GM12878 (cell line): Measurements from ENCODE around the gene CASS4. TPM values are rescaled to one million over a fixed set of nuclear protein-coding genes. Genes with fewer than 3 reads are reported as not detected.

Experiments used
- ATAC-seq: fragments of 200-7000 bp; cut with Tn5 transposase; 3 replicates; pipeline ENCODE4 v1.9.1; 2020; ENCODE audit warnings: mild to moderate bottlenecking, moderate library complexity
- BruUV-seq: library from RNA; stranded (reverse); fragments of 400-500 nt; replicated peaks from 2 replicates; lab custom pipeline; 2021; lab: Mats Ljungman, UMichigan
- CTCF ChIA-PET: fragments of 300-600 bp; sonication (Branson Sonifier 250); formaldehyde crosslinking; extraction: SDS; loops from one replicate; lab custom pipeline; 2021; ENCODE audit warnings: inconsistent platforms; lab: Yijun Ruan, JAX
- POLR2A ChIA-PET: fragments of 350-600 bp; formaldehyde crosslinking; extraction: SDS; loops from one replicate; lab custom pipeline; 2021; ENCODE audit warnings: inconsistent platforms; lab: Charles Lee
- RAD21 ChIA-PET: fragments of 300-600 bp; sonication (Branson Sonifier 250); formaldehyde crosslinking; loops from one replicate; lab custom pipeline; 2023; ENCODE audit warnings: antibody characterized with exemption; ENCODE audit not compliant: unreplicated experiment; lab: Charles Lee
- SMC1A ChIA-PET: fragments of 300-600 bp; sonication (Branson Sonifier 250); formaldehyde crosslinking; loops from one replicate; lab custom pipeline; 2023; ENCODE audit not compliant: unreplicated experiment, uncharacterized antibody; lab: Charles Lee
- DNase-seq: peaks from one replicate; pipeline ENCODE4 v3.0.0-alpha.2; 2011; ENCODE audit warnings: low read depth, low spot score
- FAIRE-seq: peaks from 3 replicates; lab custom pipeline; 2011; peaks lifted over from hg19 to GRCh38; lab: Jason Lieb, UNC
- H2AFZ ChIP-seq: 2 replicates; pipeline ENCODE4 v1.6.0; 2011; ENCODE audit warnings: low read depth, low read length, control low read depth; ENCODE audit not compliant: control insufficient read depth
- H3K27ac ChIP-seq: 2 replicates; pipeline ENCODE4 v1.5.1; 2011; ENCODE audit warnings: control low read depth; ENCODE audit not compliant: control insufficient read depth, insufficient read depth
- H3K27me3 ChIP-seq, 2 experiments: replicated peaks in 1 of 2; 2 replicates each; pipeline versions ENCODE4 v1.6.0 to v1.6.1; 2011; ENCODE audit warnings: low read length in 1 of 2; ENCODE audit not compliant: control insufficient read depth in 2 of 2, insufficient read depth in 2 of 2
- H3K36me3 ChIP-seq, 2 experiments: 2 replicates each; pipeline ENCODE4 v1.5.1; 2011; ENCODE audit warnings: low read length in 1 of 2; ENCODE audit not compliant: control insufficient read depth in 2 of 2, insufficient read depth in 2 of 2
- H3K4me1 ChIP-seq: 2 replicates; pipeline ENCODE4 v1.6.1; 2011; ENCODE audit warnings: mild to moderate bottlenecking, low read length, moderate library complexity, mixed read lengths; ENCODE audit not compliant: control insufficient read depth, insufficient read depth
- H3K4me2 ChIP-seq: 2 replicates; pipeline ENCODE4 v1.6.0; 2011; ENCODE audit warnings: control low read depth; ENCODE audit not compliant: control insufficient read depth, insufficient read depth
- H3K4me3 ChIP-seq: fragments of 200-600 bp; sonication (generic); 2 replicates; pipeline ENCODE4 v1.5.1; 2016
- H3K79me2 ChIP-seq: 2 replicates; pipeline ENCODE4 v1.6.0; 2011; ENCODE audit warnings: low read length; ENCODE audit not compliant: control insufficient read depth, insufficient read depth
- H3K9ac ChIP-seq: 2 replicates; pipeline ENCODE4 v1.8.0; 2011; ENCODE audit warnings: low read length, control low read depth, mixed read lengths; ENCODE audit not compliant: control insufficient read depth, insufficient read depth
- H3K9me3 ChIP-seq: replicated peaks from 3 replicates; pipeline ENCODE4 v1.5.1; 2011; ENCODE audit warnings: mild to moderate bottlenecking, low read length; ENCODE audit not compliant: control insufficient read depth, insufficient read depth
- H4K20me1 ChIP-seq: 2 replicates; pipeline ENCODE4 v1.6.0; 2011; ENCODE audit not compliant: control insufficient read depth, insufficient read depth
- LARP7 ChIP-seq: fragments of 450-650 bp; IDR thresholded peaks from 2 replicates; pipeline ENCODE4 v1.6.1; 2017; ENCODE audit warnings: mild to moderate bottlenecking
- MEF2B ChIP-seq: fragments of 450-650 bp; IDR thresholded peaks from 2 replicates; pipeline ENCODE4 v1.6.1; 2018; ENCODE audit warnings: mild to moderate bottlenecking, moderate library complexity; ENCODE audit not compliant: partially characterized antibody, poor library complexity, severe bottlenecking
- NBN ChIP-seq: fragments of 450-650 bp; IDR thresholded peaks from 2 replicates; pipeline ENCODE4 v1.6.1; 2016
- PRDM15 ChIP-seq: fragments of 450-650 bp; formaldehyde crosslinking; IDR thresholded peaks from 2 replicates; pipeline ENCODE4 v1.4.0; 2020; ENCODE audit warnings: mild to moderate bottlenecking, moderate library complexity
- SMARCA5 ChIP-seq: fragments of 450-650 bp; IDR thresholded peaks from 2 replicates; pipeline ENCODE4 v1.6.1; 2017; ENCODE audit warnings: mild to moderate bottlenecking
- TAF1 ChIP-seq: IDR thresholded peaks from 2 replicates; pipeline ENCODE4 v1.6.1; 2011; ENCODE audit warnings: mild to moderate bottlenecking, low read depth, low read length, borderline replicate concordance
- WGBS: methylation state at CpG from one replicate; pipeline ENCODE4 v1.1.6; 2016; ENCODE audit warnings: low lambda C conversion rate; ENCODE audit not compliant: insufficient replicate concordance, insufficient coverage; ENCODE audit errors: missing lambda C conversion rate; 5-methylcytosine and 5-hydroxymethylcytosine counted together
- in situ Hi-C: fragments of 300-500 bp; cut with MboI; formaldehyde crosslinking; loops from 9 replicates; pipeline ENCODE4 v1.14.3; 2018; ENCODE audit warnings: mixed read lengths
- intact Hi-C: fragments of 100-400 bp; cut with micrococcal nuclease; formaldehyde crosslinking; loops from one replicate; pipeline ENCODE4 v1.14.2; 2022; ENCODE audit not compliant: unreplicated experiment
- polyA plus RNA-seq, 11 experiments: library from polyadenylated mRNA; depleted of rRNA in 4 of 11; unstranded in 6 of 11; stranded (reverse) in 5 of 11; fragments of >200 nt; fragmentation: Nextera tagmentation in 4 of 11; fragmentation: Illumina TruSeq in 1 of 11; extraction: Ambion mirVana in 4 of 11; extraction: Trizol in 1 of 11; gene quantifications; 1 replicate in 1 of 11; 2 replicates in 10 of 11; pipeline versions ENCODE4 v1.2.1 to v1.2.3, GENCODE V29; 2011 to 2016; ENCODE audit warnings: inconsistent platforms in 2 of 11, missing spikeins in 2 of 11, low read depth in 1 of 11
- total RNA-seq, 4 experiments: library from RNA; depleted of rRNA in 3 of 4; stranded (reverse); fragments of >200 nt in 3 of 4; fragmentation: Illumina TruSeq in 1 of 4; extraction: Trizol in 1 of 4; gene quantifications; 2 replicates each; pipeline versions ENCODE4 v1.2.1 to v1.2.3, GENCODE V29; 2013 to 2021
- TF ChIP-seq, protein P1 (sequence below): fragments of 450-650 bp; IDR thresholded peaks from 2 replicates; pipeline ENCODE4 v1.6.1; 2017; ENCODE audit warnings: mild to moderate bottlenecking
- TF ChIP-seq, protein P2 (sequence below): IDR thresholded peaks from 2 replicates; pipeline ENCODE4 v1.6.1; 2012; ENCODE audit warnings: low read depth, low read length, improper control_type of control experiment
- TF ChIP-seq, protein P3 (sequence below): fragments of 450-650 bp; conservative IDR thresholded peaks from 2 replicates; pipeline ENCODE4 v1.6.1; 2017; ENCODE audit warnings: mild to moderate bottlenecking, moderate library complexity

CASS4 gene
- total and polyA plus RNA-seq, 10 of the 15 experiments (the other 5 are each of a cell fraction or from before 2014, with no cell fraction given) = 0.04 to 0.24 (median 0.11) TPM; not detected in 1

GRCh38 chr20:56438284-56438683 lies 26.2 kb downstream of the CASS4 start (continued):
- TF ChIP-seq, protein P1, sequence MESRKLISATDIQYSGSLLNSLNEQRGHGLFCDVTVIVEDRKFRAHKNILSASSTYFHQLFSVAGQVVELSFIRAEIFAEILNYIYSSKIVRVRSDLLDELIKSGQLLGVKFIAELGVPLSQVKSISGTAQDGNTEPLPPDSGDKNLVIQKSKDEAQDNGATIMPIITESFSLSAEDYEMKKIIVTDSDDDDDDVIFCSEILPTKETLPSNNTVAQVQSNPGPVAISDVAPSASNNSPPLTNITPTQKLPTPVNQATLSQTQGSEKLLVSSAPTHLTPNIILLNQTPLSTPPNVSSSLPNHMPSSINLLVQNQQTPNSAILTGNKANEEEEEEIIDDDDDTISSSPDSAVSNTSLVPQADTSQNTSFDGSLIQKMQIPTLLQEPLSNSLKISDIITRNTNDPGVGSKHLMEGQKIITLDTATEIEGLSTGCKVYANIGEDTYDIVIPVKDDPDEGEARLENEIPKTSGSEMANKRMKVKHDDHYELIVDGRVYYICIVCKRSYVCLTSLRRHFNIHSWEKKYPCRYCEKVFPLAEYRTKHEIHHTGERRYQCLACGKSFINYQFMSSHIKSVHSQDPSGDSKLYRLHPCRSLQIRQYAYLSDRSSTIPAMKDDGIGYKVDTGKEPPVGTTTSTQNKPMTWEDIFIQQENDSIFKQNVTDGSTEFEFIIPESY = no peak
- TF ChIP-seq, all 136 proteins: peak for 0

GRCh38 chr20:56439771-56440291 lies 27.8 kb downstream of the CASS4 start:
- ChIA-PET POLR2A (interaction anchor here (1.4 to 2.1 kb wide), 2 partner anchors 15 kb away, joined by 3 to 11 read pairs; no protein-coding TSS in a partner anchor), SMC1A (interaction anchor here (1.1 to 1.8 kb wide), 4 partner anchors 9 to 15 kb away, joined by 3 to 5 read pairs (median 4); no protein-coding TSS in a partner anchor), RAD21 (interaction anchor here (1.1 kb wide), 1 partner anchor 14 kb away, joined by 3 read pairs; no protein-coding TSS in a partner anchor), CTCF (interaction anchor here (0.5 to 1.3 kb wide), 2 partner anchors 13 to 75 kb away, joined by 3 read pairs; no protein-coding TSS in a partner anchor)
- intact Hi-C loops (no loop called here), in situ Hi-C loops (no loop called here)
- DNase-seq (no peak), FAIRE-seq (no peak), ATAC-seq (peak; percentile 14; the same call in 2 of the 3 replicates)
- peaks cover 20% of the 10 kb centered on the region for H3K4me1 ChIP-seq
- BruUV-seq = no TSS peak
- no peaks in the 10 kb centered on the region for H3K36me3 ChIP-seq
- no peaks in the 10 kb centered on the region for H3K27me3 ChIP-seq
- H3K9ac ChIP-seq = no peak overlapping the region
- H3K27ac ChIP-seq = no peak overlapping the region
- H3K9me3 ChIP-seq = no peaks in the 10 kb centered on the region
- WGBS = 50% methylated on average over 5 of the region's 5 CpGs
- H3K4me3 ChIP-seq = no peak overlapping the region
- no peaks in the 10 kb centered on the region for H4K20me1 ChIP-seq
- H2AFZ ChIP-seq = no peak overlapping the region
- peak overlapping the region; percentile 4; the same call in 1 of the 2 replicates for H3K4me2 ChIP-seq
- no peaks in the 10 kb centered on the region for H3K79me2 ChIP-seq
- no peak for TF ChIP-seq TAF1
- no peak for TF ChIP-seq PRDM15 (CRISPR knock-in tag)
- TF ChIP-seq, protein P2, sequence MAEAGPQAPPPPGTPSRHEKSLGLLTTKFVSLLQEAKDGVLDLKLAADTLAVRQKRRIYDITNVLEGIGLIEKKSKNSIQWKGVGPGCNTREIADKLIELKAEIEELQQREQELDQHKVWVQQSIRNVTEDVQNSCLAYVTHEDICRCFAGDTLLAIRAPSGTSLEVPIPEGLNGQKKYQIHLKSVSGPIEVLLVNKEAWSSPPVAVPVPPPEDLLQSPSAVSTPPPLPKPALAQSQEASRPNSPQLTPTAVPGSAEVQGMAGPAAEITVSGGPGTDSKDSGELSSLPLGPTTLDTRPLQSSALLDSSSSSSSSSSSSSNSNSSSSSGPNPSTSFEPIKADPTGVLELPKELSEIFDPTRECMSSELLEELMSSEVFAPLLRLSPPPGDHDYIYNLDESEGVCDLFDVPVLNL = no peak
- TF ChIP-seq, protein P3, sequence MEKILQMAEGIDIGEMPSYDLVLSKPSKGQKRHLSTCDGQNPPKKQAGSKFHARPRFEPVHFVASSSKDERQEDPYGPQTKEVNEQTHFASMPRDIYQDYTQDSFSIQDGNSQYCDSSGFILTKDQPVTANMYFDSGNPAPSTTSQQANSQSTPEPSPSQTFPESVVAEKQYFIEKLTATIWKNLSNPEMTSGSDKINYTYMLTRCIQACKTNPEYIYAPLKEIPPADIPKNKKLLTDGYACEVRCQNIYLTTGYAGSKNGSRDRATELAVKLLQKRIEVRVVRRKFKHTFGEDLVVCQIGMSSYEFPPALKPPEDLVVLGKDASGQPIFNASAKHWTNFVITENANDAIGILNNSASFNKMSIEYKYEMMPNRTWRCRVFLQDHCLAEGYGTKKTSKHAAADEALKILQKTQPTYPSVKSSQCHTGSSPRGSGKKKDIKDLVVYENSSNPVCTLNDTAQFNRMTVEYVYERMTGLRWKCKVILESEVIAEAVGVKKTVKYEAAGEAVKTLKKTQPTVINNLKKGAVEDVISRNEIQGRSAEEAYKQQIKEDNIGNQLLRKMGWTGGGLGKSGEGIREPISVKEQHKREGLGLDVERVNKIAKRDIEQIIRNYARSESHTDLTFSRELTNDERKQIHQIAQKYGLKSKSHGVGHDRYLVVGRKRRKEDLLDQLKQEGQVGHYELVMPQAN = no peak
- TF ChIP-seq LARP7 = no peak
- no peak for TF ChIP-seq SMARCA5
- TF ChIP-seq NBN = no peak
- no peak for TF ChIP-seq MEF2B
